ENCODE data around the gene UBA1. TPM values are rescaled to one million over a fixed set of nuclear protein-coding genes. Genes with fewer than 3 reads are reported as not detected.

The UBA1 gene
- total and polyA plus RNA-seq, 10 of the 15 experiments (the other 5 are each of a cell fraction or from before 2014, with no cell fraction given), result 60.4 to 314 (median 216) TPM

DNA sequence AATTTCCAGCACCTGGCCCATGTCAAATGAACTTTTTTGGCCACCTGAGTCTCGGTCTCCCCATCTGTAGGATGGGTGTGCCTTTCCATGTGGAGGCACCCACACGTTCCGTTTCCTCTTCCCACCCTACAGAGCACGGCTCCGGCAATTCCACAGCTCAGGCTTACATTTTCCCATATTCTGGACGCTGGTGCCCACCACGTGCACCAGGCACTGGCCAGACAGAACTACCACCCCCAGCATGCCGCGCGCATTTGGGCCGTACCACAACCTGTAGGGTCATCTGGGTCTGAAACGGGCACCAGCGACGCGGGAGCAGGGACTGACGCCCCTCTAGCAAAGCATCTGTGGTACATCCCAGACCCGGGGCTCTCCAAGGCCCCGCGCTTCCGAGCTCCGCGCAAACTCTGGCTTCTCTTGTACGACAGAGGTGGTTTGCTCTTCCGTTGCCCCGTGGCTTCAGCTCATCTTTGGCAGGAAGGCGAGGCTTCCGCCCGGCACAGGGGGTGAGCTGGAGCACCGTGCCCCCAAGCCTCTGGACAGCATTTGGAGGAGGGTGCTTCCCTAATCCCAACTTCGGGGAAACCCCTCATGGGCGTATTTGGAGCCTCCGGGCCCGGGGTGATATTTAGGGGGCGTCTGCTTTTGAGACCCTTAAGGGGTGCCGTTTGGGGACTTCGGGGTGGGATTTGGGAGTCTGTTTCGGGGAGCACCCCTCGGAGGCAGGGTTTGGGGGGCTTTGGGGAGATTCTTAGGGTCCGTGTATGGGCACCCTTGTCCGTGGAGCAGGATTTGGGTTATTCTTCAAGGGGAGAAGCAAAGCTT lies 3.0 kb upstream of the UBA1 start (continued):
- TF ChIP-seq SMAD1 (IDR thresholded peaks at IDR 0.05; ENCODE audit: low read depth, partially characterized antibody) (no peak), SMAD5 (IDR thresholded peaks at IDR 0.05; ENCODE audit: low read depth) (peak; percentile 63; the same call in 1 of the 2 replicates), ZSCAN29 (IDR thresholded peaks at IDR 0.05) (no peak), FOXK2 (IDR thresholded peaks at IDR 0.05) (peak; percentile 96), HCFC1 (IDR thresholded peaks at IDR 0.05; ENCODE audit: low read length) (peak; percentile 93), MTA3 (IDR thresholded peaks at IDR 0.05; ENCODE audit: borderline replicate concordance, low read length) (no peak), RCOR1 (conservative IDR thresholded peaks at IDR 0.05; ENCODE audit: low read depth, low read length) (no peak), BCL11A (IDR thresholded peaks at IDR 0.05; ENCODE audit: low read depth, low read length) (no peak), RAD51 (IDR thresholded peaks at IDR 0.05) (peak; percentile 62), ZNF384 (IDR thresholded peaks at IDR 0.05; ENCODE audit: borderline replicate concordance, low read depth, low read length) (no peak), TBL1XR1 (IDR thresholded peaks at IDR 0.05; ENCODE audit: low read depth, low read length) (no peak), NR2C2 (IDR thresholded peaks at IDR 0.05; ENCODE audit: borderline replicate concordance, control insufficient read depth, insufficient read length, low read depth) (no peak), CHD2 (IDR thresholded peaks at IDR 0.05; ENCODE audit: borderline replicate concordance, low read depth, low read length) (no peak)
- TF ChIP-seq, protein P1, sequence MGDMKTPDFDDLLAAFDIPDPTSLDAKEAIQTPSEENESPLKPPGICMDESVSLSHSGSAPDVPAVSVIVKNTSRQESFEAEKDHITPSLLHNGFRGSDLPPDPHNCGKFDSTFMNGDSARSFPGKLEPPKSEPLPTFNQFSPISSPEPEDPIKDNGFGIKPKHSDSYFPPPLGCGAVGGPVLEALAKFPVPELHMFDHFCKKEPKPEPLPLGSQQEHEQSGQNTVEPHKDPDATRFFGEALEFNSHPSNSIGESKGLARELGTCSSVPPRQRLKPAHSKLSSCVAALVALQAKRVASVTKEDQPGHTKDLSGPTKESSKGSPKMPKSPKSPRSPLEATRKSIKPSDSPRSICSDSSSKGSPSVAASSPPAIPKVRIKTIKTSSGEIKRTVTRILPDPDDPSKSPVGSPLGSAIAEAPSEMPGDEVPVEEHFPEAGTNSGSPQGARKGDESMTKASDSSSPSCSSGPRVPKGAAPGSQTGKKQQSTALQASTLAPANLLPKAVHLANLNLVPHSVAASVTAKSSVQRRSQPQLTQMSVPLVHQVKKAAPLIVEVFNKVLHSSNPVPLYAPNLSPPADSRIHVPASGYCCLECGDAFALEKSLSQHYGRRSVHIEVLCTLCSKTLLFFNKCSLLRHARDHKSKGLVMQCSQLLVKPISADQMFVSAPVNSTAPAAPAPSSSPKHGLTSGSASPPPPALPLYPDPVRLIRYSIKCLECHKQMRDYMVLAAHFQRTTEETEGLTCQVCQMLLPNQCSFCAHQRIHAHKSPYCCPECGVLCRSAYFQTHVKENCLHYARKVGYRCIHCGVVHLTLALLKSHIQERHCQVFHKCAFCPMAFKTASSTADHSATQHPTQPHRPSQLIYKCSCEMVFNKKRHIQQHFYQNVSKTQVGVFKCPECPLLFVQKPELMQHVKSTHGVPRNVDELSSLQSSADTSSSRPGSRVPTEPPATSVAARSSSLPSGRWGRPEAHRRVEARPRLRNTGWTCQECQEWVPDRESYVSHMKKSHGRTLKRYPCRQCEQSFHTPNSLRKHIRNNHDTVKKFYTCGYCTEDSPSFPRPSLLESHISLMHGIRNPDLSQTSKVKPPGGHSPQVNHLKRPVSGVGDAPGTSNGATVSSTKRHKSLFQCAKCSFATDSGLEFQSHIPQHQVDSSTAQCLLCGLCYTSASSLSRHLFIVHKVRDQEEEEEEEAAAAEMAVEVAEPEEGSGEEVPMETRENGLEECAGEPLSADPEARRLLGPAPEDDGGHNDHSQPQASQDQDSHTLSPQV (IDR thresholded peaks at IDR 0.05), result no peak
- TF ChIP-seq, protein P2, sequence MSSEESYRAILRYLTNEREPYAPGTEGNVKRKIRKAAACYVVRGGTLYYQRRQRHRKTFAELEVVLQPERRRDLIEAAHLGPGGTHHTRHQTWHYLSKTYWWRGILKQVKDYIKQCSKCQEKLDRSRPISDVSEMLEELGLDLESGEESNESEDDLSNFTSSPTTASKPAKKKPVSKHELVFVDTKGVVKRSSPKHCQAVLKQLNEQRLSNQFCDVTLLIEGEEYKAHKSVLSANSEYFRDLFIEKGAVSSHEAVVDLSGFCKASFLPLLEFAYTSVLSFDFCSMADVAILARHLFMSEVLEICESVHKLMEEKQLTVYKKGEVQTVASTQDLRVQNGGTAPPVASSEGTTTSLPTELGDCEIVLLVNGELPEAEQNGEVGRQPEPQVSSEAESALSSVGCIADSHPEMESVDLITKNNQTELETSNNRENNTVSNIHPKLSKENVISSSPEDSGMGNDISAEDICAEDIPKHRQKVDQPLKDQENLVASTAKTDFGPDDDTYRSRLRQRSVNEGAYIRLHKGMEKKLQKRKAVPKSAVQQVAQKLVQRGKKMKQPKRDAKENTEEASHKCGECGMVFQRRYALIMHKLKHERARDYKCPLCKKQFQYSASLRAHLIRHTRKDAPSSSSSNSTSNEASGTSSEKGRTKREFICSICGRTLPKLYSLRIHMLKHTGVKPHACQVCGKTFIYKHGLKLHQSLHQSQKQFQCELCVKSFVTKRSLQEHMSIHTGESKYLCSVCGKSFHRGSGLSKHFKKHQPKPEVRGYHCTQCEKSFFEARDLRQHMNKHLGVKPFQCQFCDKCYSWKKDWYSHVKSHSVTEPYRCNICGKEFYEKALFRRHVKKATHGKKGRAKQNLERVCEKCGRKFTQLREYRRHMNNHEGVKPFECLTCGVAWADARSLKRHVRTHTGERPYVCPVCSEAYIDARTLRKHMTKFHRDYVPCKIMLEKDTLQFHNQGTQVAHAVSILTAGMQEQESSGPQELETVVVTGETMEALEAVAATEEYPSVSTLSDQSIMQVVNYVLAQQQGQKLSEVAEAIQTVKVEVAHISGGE (CRISPR knock-in tag; IDR thresholded peaks at IDR 0.05), result no peak
- TF ChIP-seq, protein P3, sequence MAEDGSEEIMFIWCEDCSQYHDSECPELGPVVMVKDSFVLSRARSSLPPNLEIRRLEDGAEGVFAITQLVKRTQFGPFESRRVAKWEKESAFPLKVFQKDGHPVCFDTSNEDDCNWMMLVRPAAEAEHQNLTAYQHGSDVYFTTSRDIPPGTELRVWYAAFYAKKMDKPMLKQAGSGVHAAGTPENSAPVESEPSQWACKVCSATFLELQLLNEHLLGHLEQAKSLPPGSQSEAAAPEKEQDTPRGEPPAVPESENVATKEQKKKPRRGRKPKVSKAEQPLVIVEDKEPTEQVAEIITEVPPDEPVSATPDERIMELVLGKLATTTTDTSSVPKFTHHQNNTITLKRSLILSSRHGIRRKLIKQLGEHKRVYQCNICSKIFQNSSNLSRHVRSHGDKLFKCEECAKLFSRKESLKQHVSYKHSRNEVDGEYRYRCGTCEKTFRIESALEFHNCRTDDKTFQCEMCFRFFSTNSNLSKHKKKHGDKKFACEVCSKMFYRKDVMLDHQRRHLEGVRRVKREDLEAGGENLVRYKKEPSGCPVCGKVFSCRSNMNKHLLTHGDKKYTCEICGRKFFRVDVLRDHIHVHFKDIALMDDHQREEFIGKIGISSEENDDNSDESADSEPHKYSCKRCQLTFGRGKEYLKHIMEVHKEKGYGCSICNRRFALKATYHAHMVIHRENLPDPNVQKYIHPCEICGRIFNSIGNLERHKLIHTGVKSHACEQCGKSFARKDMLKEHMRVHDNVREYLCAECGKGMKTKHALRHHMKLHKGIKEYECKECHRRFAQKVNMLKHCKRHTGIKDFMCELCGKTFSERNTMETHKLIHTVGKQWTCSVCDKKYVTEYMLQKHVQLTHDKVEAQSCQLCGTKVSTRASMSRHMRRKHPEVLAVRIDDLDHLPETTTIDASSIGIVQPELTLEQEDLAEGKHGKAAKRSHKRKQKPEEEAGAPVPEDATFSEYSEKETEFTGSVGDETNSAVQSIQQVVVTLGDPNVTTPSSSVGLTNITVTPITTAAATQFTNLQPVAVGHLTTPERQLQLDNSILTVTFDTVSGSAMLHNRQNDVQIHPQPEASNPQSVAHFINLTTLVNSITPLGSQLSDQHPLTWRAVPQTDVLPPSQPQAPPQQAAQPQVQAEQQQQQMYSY (CRISPR knock-in tag; IDR thresholded peaks at IDR 0.05), result no peak

All from GM12878 (cell line).